PC-3 (cell line): Measurements from ENCODE around the gene UNC13C. TPM values are rescaled to one million over a fixed set of nuclear protein-coding genes. Genes with fewer than 3 reads are reported as not detected.

Experiments
- ATAC-seq: fragments of 200-7000 bp; cut with Tn5 transposase; 2 replicates; pipeline ENCODE4 v1.9.1; 2020; ENCODE audit warnings: mild to moderate bottlenecking, moderate library complexity
- BruUV-seq: library from RNA; stranded (reverse); fragments of 400-500 nt; replicated peaks from 2 replicates; lab custom pipeline; 2021; lab: Mats Ljungman, UMichigan
- CTCF ChIA-PET: fragments of 300-600 bp; sonication (Branson Sonifier 250); formaldehyde crosslinking; loops from one replicate; lab custom pipeline; 2022; ENCODE audit warnings: antibody characterized with exemption; lab: Charles Lee
- POLR2A ChIA-PET: fragments of 300-600 bp; sonication (Branson Sonifier 250); formaldehyde crosslinking; loops from one replicate; lab custom pipeline; 2022; ENCODE audit warnings: antibody characterized with exemption; ENCODE audit not compliant: unreplicated experiment; lab: Charles Lee
- DNase-seq: peaks from one replicate; pipeline ENCODE4 v3.0.0-alpha.2; 2015
- H2AFZ ChIP-seq: fragments of 300-600 bp; sonication (generic); 2 replicates; pipeline ENCODE4 v1.6.0; 2016; ENCODE audit warnings: antibody characterized with exemption, low read length
- H3F3A ChIP-seq: fragments of 300-600 bp; sonication (generic); one replicate; pipeline ENCODE4 v1.6.0; 2017; ENCODE audit warnings: antibody characterized with exemption, low read length, control low read depth, mild to moderate bottlenecking; ENCODE audit not compliant: unreplicated experiment
- H3K27ac ChIP-seq: fragments of 300-600 bp; sonication (generic); 2 replicates; pipeline ENCODE4 v1.5.1; 2016; ENCODE audit warnings: mild to moderate bottlenecking, low read length
- H3K27me3 ChIP-seq: fragments of 300-600 bp; sonication (generic); 2 replicates; pipeline ENCODE4 v1.6.1; 2016; ENCODE audit warnings: low read length, mixed read lengths
- H3K36me3 ChIP-seq: fragments of 300-600 bp; sonication (generic); 2 replicates; pipeline ENCODE4 v1.6.1; 2016; ENCODE audit warnings: low read depth, mixed run types, low read length, mixed read lengths
- H3K4me1 ChIP-seq: fragments of 300-600 bp; sonication (generic); 2 replicates; pipeline ENCODE4 v1.5.1; 2016; ENCODE audit warnings: low read length; ENCODE audit not compliant: insufficient read depth
- H3K4me2 ChIP-seq: fragments of 300-600 bp; sonication (generic); 2 replicates; pipeline ENCODE4 v1.6.0; 2016; ENCODE audit warnings: low read length
- H3K4me3 ChIP-seq: fragments of 300-600 bp; sonication (generic); 2 replicates; pipeline ENCODE4 v1.5.1; 2016; ENCODE audit warnings: mild to moderate bottlenecking, low read length, mixed read lengths
- H3K79me2 ChIP-seq: fragments of 300-600 bp; sonication (generic); 2 replicates; pipeline ENCODE4 v1.6.1; 2017; ENCODE audit warnings: low read length, mixed read lengths
- H3K9ac ChIP-seq: fragments of 300-600 bp; sonication (generic); 2 replicates; pipeline ENCODE4 v1.6.0; 2016; ENCODE audit warnings: mild to moderate bottlenecking, low read length
- H3K9me2 ChIP-seq: fragments of 300-600 bp; sonication (generic); replicated peaks from 2 replicates; pipeline ENCODE4 v1.6.1; 2016; ENCODE audit warnings: mixed run types, low read length, mixed read lengths
- H3K9me3 ChIP-seq: fragments of 300-600 bp; sonication (generic); 2 replicates; pipeline ENCODE4 v1.6.1; 2016; ENCODE audit warnings: low read length, mixed read lengths
- H4K20me1 ChIP-seq: fragments of 300-600 bp; sonication (generic); 2 replicates; pipeline ENCODE4 v1.6.1; 2016; ENCODE audit warnings: low read length, mixed read lengths
- EZH2 ChIP-seq: fragments of 300-600 bp; sonication (generic); IDR thresholded peaks from one replicate; pipeline ENCODE4 v1.6.1; 2017; ENCODE audit warnings: antibody characterized with exemption, mild to moderate bottlenecking, low read length; ENCODE audit not compliant: unreplicated experiment
- EZH2phosphoT487 ChIP-seq: fragments of 300-600 bp; sonication (generic); IDR thresholded peaks from 2 replicates; pipeline ENCODE4 v1.6.1; 2018; ENCODE audit warnings: mild to moderate bottlenecking, antibody characterized with exemption, low read length, borderline replicate concordance
- intact Hi-C: fragments of 100-400 bp; cut with micrococcal nuclease; formaldehyde crosslinking; loops from 2 replicates; pipeline ENCODE4 v1.9.0; 2023
- total RNA-seq: library from RNA; depleted of rRNA; stranded (reverse); fragments of >200 nt; gene quantifications from 2 replicates; pipeline ENCODE4 v1.2.3, GENCODE V29; 2014
- TF ChIP-seq, protein P1 (sequence below): fragments of 300-600 bp; sonication (generic); conservative IDR thresholded peaks from 2 replicates; pipeline ENCODE4 v1.5.1; 2017; ENCODE audit warnings: antibody characterized with exemption, low read depth, mild to moderate bottlenecking, low read length

UNC13C gene
- total RNA-seq, 1 experiment from 2014 or later: not detected

DNA sequence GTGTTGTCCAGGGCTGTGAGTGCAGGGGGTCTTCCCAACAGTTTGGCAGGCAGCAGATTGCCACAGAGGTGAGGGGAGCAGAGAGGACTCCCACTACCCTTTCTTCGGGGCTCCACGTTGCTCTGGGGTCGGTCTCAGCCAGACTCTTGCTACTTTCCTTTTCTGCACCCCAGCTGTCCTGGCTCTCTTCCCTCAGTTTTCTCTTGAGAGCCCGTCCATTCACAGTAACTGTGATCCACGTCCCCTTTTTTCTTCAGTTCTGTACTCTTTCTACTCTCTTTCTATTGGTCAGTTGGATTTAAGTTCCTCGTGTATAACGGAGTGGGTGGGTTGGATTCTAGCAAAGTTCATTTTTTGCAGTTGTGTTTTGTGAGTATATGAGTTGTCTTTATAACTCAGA lies 105.8 kb downstream of the UNC13C start:
- no peak for TF ChIP-seq EZH2
- TF ChIP-seq, protein P1, sequence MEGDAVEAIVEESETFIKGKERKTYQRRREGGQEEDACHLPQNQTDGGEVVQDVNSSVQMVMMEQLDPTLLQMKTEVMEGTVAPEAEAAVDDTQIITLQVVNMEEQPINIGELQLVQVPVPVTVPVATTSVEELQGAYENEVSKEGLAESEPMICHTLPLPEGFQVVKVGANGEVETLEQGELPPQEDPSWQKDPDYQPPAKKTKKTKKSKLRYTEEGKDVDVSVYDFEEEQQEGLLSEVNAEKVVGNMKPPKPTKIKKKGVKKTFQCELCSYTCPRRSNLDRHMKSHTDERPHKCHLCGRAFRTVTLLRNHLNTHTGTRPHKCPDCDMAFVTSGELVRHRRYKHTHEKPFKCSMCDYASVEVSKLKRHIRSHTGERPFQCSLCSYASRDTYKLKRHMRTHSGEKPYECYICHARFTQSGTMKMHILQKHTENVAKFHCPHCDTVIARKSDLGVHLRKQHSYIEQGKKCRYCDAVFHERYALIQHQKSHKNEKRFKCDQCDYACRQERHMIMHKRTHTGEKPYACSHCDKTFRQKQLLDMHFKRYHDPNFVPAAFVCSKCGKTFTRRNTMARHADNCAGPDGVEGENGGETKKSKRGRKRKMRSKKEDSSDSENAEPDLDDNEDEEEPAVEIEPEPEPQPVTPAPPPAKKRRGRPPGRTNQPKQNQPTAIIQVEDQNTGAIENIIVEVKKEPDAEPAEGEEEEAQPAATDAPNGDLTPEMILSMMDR: no peak
- no peak for TF ChIP-seq EZH2phosphoT487
- intact Hi-C loops: no loop called here

DNA sequence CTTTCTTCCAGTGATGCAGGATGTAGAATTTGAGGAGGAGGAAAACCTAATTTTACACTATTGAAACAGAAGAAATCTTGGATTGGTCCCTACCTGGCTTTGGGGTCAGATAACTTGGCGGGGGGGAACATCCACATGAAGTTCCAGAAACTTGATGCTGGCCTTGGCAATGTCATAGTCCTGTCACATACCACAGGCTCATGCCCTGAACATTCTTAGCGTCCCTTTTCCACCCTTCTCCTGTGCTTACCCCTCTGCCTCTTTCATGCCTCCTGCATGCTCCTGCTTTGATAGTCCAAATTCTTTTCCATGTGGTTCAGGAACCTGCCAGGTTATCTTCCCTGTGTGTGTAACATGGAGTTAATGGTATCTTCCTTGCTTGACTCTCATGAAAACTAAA lies 110.6 kb downstream of the UNC13C start:
- Histone ChIP-seq H4K20me1 (no peaks in the 10 kb centered on the region), H3K79me2 (no peaks in the 10 kb centered on the region), H3F3A (no peaks in the 10 kb centered on the region), H3K27me3 (no peaks in the 10 kb centered on the region), H3K36me3 (no peaks in the 10 kb centered on the region), H3K4me3 (no peak overlapping the region), H3K9me3 (no peaks in the 10 kb centered on the region), H2AFZ (no peak overlapping the region), H3K27ac (no peak overlapping the region), H3K4me1 (no peaks in the 10 kb centered on the region), H3K9ac (no peak overlapping the region), H3K9me2 (no peaks in the 10 kb centered on the region), H3K4me2 (no peak overlapping the region)
- DNase-seq (no peak), ATAC-seq (no peak)
- TF ChIP-seq EZH2phosphoT487: no peak
- TF ChIP-seq, protein P1: no peak
- TF ChIP-seq EZH2: no peak
- ChIA-PET POLR2A (no interaction called here), CTCF (no interaction called here)
- no TSS peak for BruUV-seq
- intact Hi-C loops: no loop called here

More for the DNA sequence above, 105.8 kb downstream of the UNC13C start:
- Histone ChIP-seq H3K27ac (no peak overlapping the region), H3K36me3 (no peaks in the 10 kb centered on the region), H4K20me1 (no peaks in the 10 kb centered on the region), H3K79me2 (no peaks in the 10 kb centered on the region), H3K4me3 (no peak overlapping the region), H2AFZ (no peak overlapping the region), H3K9me2 (no peaks in the 10 kb centered on the region), H3K4me2 (no peak overlapping the region), H3K27me3 (no peaks in the 10 kb centered on the region), H3F3A (no peaks in the 10 kb centered on the region), H3K9me3 (no peaks in the 10 kb centered on the region), H3K9ac (no peak overlapping the region), H3K4me1 (no peaks in the 10 kb centered on the region)
- POLR2A ChIA-PET: no interaction called here
- ATAC-seq (no peak), DNase-seq (no peak)
- CTCF ChIA-PET: no interaction called here
- no TSS peak for BruUV-seq

DNA sequence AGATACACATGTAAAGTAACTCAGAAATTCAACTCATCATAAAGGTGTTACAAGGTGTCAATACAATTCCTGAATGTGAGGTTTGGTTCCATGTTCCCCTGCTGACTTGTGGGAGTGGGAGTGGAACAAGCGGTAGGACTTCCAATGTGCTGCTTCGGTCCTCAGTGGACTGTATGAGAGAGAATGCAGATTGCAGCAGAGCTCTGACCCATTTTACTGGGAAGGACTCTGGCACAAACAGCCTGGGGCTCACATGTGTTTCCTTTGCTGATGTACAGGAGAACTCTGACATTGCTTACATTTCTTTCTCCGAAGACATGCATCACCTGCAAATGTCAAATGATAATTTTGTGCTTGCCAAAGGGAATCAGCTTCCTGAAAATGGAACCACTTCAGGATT lies 111.5 kb downstream of the UNC13C start:
- ChIA-PET POLR2A (no interaction called here), CTCF (no interaction called here)
- Histone ChIP-seq H3K79me2 (no peaks in the 10 kb centered on the region), H3K4me2 (no peak overlapping the region), H2AFZ (no peak overlapping the region), H3K9me2 (no peaks in the 10 kb centered on the region), H3K4me3 (no peak overlapping the region), H3F3A (no peaks in the 10 kb centered on the region), H4K20me1 (no peaks in the 10 kb centered on the region), H3K27me3 (no peaks in the 10 kb centered on the region), H3K27ac (no peak overlapping the region), H3K9ac (no peak overlapping the region), H3K36me3 (no peaks in the 10 kb centered on the region), H3K9me3 (no peaks in the 10 kb centered on the region), H3K4me1 (no peaks in the 10 kb centered on the region)
- TF ChIP-seq, protein P1: no peak
- TF ChIP-seq EZH2 (no peak), EZH2phosphoT487 (no peak)
- no peak for ATAC-seq
- BruUV-seq: no TSS peak
- intact Hi-C loops: no loop called here
- DNase-seq: no peak
